GM18858 (cell line): ENCODE measurements around the gene CYP20A1.

Source experiments
- ATAC-seq: cut with Tn5 transposase; IDR thresholded peaks from one replicate; pipeline ENCODE4 v1.9.1; 2021; ENCODE audit not compliant: unreplicated experiment

CYP20A1 gene

GRCh38 chr2:203354966-203355365 lies 116.1 kb downstream of the CYP20A1 start:
- no peak for ATAC-seq
